GM19193 (cell line): ENCODE results near the gene ZNF423.

Source experiments
- POLR2A ChIP-seq: IDR thresholded peaks from 4 replicates; pipeline ENCODE4 v1.6.1; 2011; ENCODE audit not compliant: insufficient read depth, insufficient read length; ENCODE audit errors: extremely low read depth

ZNF423 gene

DNA sequence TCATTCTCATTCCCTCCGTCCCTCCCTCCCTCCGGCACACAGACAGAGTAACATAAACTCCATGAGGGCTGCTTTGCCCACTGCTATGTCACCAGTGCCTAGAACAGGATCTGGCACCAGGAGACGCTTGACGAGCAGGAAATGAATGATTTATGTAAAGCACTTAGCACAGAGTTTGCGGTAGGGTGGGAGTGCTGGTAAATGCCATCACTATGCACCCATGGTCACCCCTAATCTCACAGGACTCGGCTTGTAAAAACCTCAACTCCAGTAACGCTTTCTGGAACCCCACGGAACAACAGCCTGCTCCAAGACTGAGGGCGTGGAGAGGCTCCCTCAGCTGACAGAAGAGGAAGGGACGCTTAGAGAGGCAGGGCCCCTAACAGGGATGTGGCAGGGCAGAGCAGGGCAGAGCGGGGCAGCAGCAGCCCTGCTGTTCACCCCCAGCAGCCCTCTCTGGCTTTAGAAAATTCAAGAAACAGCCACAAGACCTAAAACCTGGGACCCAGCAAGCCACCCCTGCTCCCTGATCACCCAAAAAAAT is 325.4 kb downstream of the ZNF423 start:
- no peak for TF ChIP-seq POLR2A

DNA sequence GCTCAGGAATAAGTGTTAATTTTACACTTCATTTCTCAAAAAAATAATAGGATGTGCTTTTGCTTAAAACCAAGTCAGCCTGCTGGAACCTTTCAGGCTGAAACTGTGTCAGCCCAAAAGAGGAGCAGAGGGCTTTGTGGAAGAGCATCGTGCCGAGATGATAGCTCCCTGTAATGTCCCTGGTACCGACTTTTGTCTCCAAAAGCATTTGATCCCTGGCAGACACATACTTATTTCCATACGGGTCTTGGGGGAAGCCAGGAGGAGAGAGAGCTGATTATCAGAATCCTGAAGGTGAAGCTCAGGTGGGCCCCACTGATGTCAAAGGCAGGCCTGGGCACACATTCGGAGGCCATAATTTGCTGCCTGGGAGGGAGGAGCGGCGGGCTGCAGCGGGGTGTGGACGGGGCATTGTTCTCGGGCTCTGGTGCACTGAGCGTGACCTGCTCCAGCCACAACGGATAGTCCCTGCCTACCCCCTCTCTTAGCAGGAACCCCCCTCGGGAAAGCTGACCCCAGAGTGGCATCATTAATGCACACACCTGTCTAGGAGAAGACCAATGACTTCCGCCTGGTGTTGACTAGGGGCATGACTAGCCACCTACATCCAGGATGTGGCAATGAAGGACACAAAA is 326.4 kb downstream of the ZNF423 start:
- TF ChIP-seq POLR2A: no peak

DNA sequence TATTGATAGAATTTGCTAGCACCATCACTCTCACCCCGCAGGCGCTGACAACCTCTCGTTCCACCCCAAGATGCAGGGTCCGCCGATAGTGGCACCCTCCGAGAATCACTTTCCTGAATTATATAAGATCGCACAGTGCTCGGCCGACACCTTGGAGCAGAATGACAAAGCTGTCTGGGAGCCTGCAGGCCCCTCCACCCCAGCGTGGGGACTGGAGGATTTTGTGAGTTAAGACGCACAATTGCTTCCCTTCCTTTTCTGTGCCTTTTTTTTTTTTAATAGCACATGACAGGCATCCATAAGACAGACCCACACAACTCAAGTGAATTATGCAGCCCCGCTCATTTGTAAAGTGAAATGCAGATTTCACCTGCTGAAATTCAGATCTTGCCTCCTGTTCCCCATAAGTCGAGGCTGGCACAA is 327.0 kb downstream of the ZNF423 start:
- TF ChIP-seq POLR2A: no peak

DNA sequence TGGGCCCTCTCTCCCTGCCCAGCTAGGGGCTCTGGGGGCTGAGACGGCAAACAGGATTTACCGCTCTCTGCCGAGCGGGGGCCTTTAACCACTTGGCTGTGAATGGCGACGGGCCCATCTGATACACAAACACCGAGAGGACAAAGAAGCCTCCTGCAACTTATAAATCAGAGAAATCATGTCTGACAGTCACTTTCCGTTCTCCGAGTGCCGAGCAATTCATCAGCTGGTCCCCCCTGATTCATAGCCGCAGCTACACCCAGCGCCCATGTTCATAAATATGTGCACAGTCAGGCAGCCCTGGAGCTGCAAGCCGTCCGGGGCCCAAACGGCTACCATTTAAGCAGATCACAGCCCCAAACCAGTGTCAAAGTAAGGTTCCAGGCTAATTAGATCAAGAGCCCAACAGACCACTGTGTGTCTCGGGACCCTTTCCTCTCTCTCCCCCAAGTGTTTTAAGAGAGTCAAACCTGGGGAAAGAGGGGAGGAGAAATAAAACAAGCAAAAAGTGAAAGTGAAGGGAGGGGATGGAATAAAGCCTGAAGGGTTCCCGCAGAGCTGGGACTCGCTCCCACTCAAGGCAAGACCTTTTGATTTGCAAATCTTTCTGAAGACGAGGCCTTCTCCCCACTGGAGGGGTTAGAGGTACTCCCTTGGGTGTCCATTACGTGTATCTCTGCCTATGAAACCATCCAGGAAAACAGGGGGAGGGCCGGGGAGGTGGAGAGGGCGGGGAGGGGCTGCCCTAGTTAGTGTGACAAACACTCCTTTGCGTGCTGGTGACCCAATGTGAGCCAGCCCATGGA is 327.6 kb downstream of the ZNF423 start:
- TF ChIP-seq POLR2A: no peak

DNA sequence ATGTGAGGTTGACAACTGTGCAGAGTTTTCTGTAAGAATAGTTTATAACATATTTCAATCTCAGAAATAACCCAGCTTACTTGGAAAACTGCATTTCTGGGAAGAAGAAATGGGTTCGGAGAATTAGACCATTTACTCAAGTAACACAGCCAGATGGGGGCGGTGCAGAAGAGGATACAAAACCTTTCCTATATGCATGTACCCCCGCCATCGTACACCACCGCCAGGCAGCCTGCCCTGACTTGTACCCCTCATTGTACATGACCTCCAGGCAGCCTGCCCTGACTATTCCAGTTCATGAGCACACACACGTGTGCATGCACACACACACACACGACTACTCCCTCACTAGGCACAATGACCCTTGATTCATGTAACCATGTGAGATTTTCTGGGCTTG is 328.3 kb downstream of the ZNF423 start:
- TF ChIP-seq POLR2A: no peak

DNA sequence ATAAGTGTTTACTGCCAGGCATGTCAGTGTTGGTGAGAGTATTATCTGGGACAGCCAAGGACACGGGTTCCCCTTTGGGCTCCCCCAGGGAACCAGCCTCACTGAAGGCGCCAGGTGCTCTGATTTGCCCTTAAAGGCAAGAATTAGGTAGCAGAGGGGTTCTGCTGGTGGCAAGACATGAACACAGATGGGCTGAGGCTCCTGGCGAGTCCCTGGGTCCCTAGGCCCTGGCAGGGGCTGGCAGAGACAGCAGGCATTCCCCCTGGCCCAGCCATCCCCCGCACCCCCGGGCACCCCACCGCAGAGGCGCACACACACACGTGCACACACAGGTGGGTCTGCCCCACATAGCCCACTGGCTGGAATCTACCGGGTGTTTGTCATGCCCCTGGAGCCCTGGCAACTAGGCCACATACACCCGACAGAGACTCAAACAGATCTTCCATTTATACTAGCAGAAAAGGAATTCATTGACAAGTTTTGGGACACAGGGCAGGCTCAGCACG is 329.0 kb downstream of the ZNF423 start:
- TF ChIP-seq POLR2A: no peak

DNA sequence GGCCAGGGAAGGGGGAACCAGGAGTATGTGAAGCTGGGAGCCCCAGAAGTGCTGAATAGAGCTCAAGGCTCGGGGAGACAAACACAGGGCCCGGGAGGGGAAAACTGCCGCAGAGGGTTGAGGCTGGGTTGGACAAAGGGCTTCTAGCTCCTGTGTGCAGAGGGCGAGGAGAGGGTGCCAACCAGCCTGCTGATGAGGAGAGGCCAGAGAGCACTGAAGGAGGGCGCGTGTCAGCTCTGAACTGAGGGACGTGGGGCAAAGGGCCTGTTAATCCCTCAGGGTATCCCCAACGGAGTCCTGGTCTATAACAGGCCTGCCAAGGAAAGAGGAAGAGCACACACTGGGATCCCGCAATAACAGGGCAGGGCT is 331.0 kb downstream of the ZNF423 start:
- TF ChIP-seq POLR2A: no peak

DNA sequence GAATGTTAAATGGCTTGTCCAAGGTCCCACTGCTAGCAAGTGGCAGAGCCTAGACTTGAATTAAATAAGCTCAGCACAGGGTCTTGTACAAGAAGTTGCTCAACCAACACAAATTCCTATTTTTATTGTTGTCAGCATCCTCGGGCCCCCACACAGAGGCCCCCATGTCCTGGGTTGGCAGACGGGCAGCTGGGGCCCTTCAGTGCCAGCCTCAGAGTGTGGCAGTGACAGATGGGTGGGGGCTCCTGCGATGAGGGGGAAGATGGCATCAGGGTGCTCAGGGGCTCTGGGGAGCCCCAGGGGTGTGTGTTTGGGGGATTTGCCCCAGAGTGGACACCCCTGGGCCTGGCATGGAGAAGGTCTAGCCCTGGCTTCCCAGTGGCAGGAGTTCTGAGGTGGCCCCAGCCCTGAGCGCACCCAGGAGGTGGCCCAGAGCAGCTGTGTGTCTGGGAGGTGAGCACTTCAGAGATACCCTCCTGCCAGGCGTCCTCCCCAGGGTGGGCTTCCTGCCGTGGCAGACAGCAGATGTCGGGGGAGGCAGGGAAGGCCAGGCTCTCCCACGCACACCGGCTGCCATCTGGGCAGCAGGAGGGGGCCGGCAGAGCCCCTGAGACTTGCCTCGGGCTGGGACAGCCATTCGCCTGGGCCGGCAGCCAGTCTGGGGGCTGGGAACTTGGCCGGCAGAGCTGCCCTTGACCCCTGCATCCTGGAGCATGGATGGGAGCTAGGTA is 331.5 kb downstream of the ZNF423 start:
- no peak for TF ChIP-seq POLR2A

DNA sequence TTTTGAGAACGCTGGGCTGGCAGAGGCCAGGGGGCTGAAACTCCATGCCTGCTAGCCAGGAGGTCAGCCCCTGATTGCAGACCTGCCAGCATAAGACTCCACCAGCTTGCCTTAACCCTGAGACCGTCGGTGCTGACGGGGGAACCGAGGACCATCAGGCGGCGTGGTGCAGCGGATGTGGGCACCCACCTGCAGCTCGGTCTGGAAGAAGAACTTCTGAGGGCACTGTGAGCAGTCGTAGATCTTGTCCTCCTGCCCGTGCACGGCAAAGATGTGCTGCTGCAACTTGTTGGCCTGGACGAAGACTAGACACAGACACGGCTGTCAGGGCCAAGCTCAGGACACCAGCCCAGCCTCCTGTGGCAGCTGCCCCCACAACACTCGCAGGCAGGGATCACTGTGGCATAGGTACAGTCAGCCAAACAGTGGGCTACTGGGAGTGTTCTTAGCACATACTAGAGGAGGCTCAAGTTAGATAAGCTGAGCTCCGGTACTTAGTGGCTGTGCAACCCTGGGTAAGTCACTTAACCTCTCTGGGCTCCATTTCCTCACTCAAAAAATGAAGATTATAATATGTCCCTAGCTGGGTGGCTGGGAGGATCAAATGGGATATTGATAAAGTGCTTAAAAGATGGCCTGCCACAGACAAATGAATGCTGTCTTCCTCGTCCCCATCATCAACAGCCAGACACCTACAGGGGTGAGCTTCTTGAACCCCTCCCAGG is 332.3 kb downstream of the ZNF423 start:
- TF ChIP-seq POLR2A: no peak

DNA sequence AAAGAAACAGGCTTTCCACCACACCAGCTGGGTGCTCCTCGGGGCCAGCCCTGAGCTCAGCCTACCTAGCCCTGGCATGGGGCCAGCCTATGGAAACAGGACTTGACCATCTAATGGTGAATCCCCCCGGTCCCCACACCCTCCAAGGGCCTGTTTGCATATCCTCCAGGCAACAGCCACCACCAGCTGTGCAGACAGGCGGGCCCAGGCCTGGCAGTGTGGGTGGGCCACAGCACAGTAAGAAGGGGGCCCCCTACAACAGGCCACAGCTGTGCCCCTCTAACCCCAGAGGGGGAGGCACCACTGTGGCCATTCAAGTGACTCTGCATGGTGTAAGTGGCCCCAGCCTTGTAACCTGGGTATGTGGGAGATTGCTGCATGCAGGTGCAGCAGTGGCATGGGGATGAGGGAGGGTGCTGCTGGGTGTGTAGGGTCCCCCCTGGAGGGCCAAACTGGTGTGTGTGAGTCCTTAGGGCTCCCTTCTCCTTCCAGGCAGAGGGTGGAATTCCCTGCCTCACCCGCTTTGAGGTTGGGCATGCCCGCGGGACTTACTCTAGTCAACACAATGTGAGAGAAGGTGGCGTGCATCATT is 334.1 kb downstream of the ZNF423 start:
- TF ChIP-seq POLR2A: no peak

DNA sequence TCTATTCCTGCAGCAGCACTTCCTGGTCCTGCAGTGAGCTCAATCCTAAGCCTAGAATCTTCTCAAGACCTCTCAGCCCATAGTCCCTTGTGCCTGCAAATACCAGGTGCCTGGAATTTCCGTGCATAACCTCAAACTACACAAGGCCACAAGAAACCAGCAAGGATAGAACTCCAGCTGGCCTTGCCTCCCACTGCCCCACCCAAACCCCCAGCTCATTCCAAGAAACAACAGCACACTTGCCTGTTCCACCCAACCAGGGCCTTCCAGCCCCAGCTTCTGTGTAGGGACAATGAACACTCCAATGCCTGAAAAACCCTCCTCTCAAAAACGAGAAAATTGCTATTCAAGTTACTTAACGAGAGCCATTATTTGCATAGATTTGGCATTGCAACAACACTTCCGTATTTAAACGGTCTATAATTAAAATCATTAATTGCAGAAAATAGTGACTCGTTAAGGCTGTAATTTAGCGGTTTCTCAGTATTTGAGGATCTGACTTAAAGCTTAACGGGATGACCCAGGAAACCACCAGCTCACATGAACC is 335.3 kb downstream of the ZNF423 start:
- TF ChIP-seq POLR2A: no peak

DNA sequence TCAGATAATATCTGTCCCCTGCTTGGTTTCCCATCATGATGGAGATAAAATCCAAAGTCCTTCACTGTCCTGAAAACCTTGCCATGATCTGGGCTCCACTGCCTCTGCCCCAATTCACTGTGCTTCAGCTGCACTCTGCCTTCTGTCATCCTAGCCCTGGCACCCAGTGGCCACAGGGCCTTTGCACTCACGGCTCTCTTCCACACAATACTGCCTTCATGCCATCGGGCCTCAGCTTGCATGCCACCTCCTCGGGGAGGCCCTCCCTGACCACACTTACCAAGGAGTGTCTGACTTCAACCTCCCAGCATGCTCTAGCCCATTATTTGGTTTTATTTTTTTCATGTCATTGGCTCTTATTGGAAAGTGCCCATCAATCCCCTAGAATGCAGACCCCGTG is 336.2 kb downstream of the ZNF423 start:
- no peak for TF ChIP-seq POLR2A

DNA sequence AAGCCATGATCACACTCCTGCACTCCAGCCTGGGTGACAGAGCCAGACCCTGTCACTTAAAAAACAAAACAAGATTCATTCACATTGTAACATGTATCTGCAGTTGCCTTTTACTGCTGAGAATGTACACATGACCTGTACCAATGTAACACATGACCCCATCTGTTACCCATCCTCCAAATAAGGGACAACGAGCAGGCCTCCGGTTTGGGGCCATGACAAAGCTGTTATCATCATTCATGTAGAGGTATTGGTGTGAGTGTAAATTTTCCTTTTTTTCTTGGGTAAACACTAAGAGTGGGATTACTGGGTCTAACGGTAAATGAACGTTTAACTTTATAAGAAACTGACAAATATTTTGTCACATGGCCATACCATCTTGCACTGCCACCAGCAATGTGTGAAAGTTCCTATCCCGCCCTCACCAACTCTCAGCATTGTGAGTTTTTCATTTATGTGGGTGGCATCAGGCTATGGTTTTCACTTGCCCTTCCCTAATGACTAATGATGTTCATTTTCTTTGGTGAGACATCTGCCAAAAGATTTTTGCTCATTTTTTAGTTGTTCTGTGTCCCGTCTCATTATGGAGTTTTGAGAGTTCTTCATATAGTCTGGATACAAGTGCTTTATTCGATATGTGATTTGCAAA is 336.8 kb downstream of the ZNF423 start:
- TF ChIP-seq POLR2A: no peak
